Measurements from ENCODE around the gene KCNG3. TPM values are rescaled to one million over a fixed set of nuclear protein-coding genes. Genes with fewer than 3 reads are reported as not detected.

KCNG3 gene
- total RNA-seq, 1 experiment from 2014 or later, result 1.5 TPM

- TF ChIP-seq RAD21 (IDR thresholded peaks at IDR 0.05; ENCODE audit: low read depth), result no peak
- no peak for TF ChIP-seq EZH2 (IDR thresholded peaks at IDR 0.05)
- TF ChIP-seq ZNF274 (IDR thresholded peaks at IDR 0.05; ENCODE audit: low read depth, low read length), result no peak
- no peak for TF ChIP-seq EGR1 (IDR thresholded peaks at IDR 0.05; ENCODE audit: low read depth)
- TF ChIP-seq CEBPB (IDR thresholded peaks at IDR 0.05; ENCODE audit: low read depth), result no peak
- TF ChIP-seq JUND (IDR thresholded peaks at IDR 0.05), result no peak
- TF ChIP-seq YY1 (IDR thresholded peaks at IDR 0.05; ENCODE audit: extremely low read depth, insufficient replicate concordance, low read depth, low read length), result no peak
- no peak for TF ChIP-seq ELF1 (IDR thresholded peaks at IDR 0.05; ENCODE audit: borderline replicate concordance, low read depth)
- H3K4me2 ChIP-seq (ENCODE audit: low read length), result no peak overlapping the region
- H3K4me3 ChIP-seq (replicated peaks in 1 of 2; ENCODE audit: low read depth in 1 of 2, low read length in 2 of 2), result no peak overlapping the region
- no peak overlapping the region for H3K9ac ChIP-seq (ENCODE audit: low read length)
- H3K4me1 ChIP-seq (ENCODE audit: control insufficient read depth in 1 of 2, insufficient read depth in 2 of 2, low read length in 2 of 2), result no peaks in the 10 kb centered on the region
- H3K36me3 ChIP-seq (ENCODE audit: control insufficient read depth in 1 of 2, insufficient read depth in 2 of 2, low read length in 2 of 2), result no peaks in the 10 kb centered on the region
- no peaks in the 10 kb centered on the region for H4K20me1 ChIP-seq (ENCODE audit: insufficient read depth)
- no peak overlapping the region for H3K27ac ChIP-seq (ENCODE audit: low read depth, low read length)
- no peak overlapping the region for H2AFZ ChIP-seq (ENCODE audit: low read depth, low read length, poor library complexity, severe bottlenecking)
- ATAC-seq (no peak), DNase-seq (ENCODE audit: low read depth, low spot score) (no peak)
- H3K79me2 ChIP-seq (ENCODE audit: insufficient read depth, low read length), result no peaks in the 10 kb centered on the region
- H3K9me3 ChIP-seq (ENCODE audit: control insufficient read depth in 1 of 2, insufficient read depth in 1 of 2, low read depth in 1 of 2, low read length in 2 of 2), result peaks cover 0 to 6% of the 10 kb centered on the region in 2 experiments; a peak in 2 of 4 replicates
- no peaks in the 10 kb centered on the region for H3K9me2 ChIP-seq (ENCODE audit: insufficient read depth)
- BruUV-seq (replicated peaks), result no TSS peak
- ChIA-PET CTCF (interaction anchor here (0.8 kb wide), 1 partner anchor 18 kb away, joined by 4 read pairs; no protein-coding TSS in a partner anchor), POLR2A (no interaction called here), RAD21 (ENCODE audit: low non-redundant PET in 1 of 2, low total read pairs in 2 of 2, uncharacterized antibody in 2 of 2, unreplicated experiment in 2 of 2) (no interaction called here)
- intact Hi-C loops (cut with micrococcal nuclease), result no loop called here
- H3K27me3 ChIP-seq (ENCODE audit: insufficient read depth, low read length), result no peaks in the 10 kb centered on the region
Observed at GRCh38 chr2:42404676-42405075, 89.1 kb downstream of the KCNG3 start.

GRCh38 chr2:42401773-42402172 is 92.0 kb downstream of the KCNG3 start:
- Histone ChIP-seq H3K4me3 (replicated peaks in 1 of 2; ENCODE audit: low read depth in 1 of 2, low read length in 2 of 2) (no peak overlapping the region), H2AFZ (ENCODE audit: low read depth, low read length, poor library complexity, severe bottlenecking) (no peak overlapping the region), H3K36me3 (ENCODE audit: control insufficient read depth in 1 of 2, insufficient read depth in 2 of 2, low read length in 2 of 2) (no peaks in the 10 kb centered on the region), H3K9me2 (ENCODE audit: insufficient read depth) (no peaks in the 10 kb centered on the region), H3K27me3 (ENCODE audit: insufficient read depth, low read length) (no peaks in the 10 kb centered on the region), H3K4me1 (ENCODE audit: control insufficient read depth in 1 of 2, insufficient read depth in 2 of 2, low read length in 2 of 2) (no peaks in the 10 kb centered on the region), H3K27ac (ENCODE audit: low read depth, low read length) (no peak overlapping the region), H3K79me2 (ENCODE audit: insufficient read depth, low read length) (no peaks in the 10 kb centered on the region), H3K9me3 (ENCODE audit: control insufficient read depth in 1 of 2, insufficient read depth in 1 of 2, low read depth in 1 of 2, low read length in 2 of 2) (no peaks in the 10 kb centered on the region), H3K4me2 (ENCODE audit: low read length) (no peak overlapping the region), H4K20me1 (ENCODE audit: insufficient read depth) (no peaks in the 10 kb centered on the region), H3K9ac (ENCODE audit: low read length) (no peak overlapping the region)
- intact Hi-C loops (cut with micrococcal nuclease), result no loop called here
- ChIA-PET CTCF (interaction anchor here (1.0 kb wide), 1 partner anchor 16 kb away, joined by 3 read pairs; no protein-coding TSS in a partner anchor), RAD21 (ENCODE audit: low non-redundant PET in 1 of 2, low total read pairs in 2 of 2, uncharacterized antibody in 2 of 2, unreplicated experiment in 2 of 2) (no interaction called here), POLR2A (no interaction called here)
- BruUV-seq (replicated peaks), result no TSS peak
- ATAC-seq (no peak), DNase-seq (ENCODE audit: low read depth, low spot score) (no peak)
- no peak for TF ChIP-seq ELF1 (IDR thresholded peaks at IDR 0.05; ENCODE audit: borderline replicate concordance, low read depth)
- TF ChIP-seq SRF (IDR thresholded peaks at IDR 0.05; ENCODE audit: low read depth), result no peak
- TF ChIP-seq SP1 (IDR thresholded peaks at IDR 0.05; ENCODE audit: low read depth), result no peak
- no peak for TF ChIP-seq CBX3 (IDR thresholded peaks at IDR 0.05; ENCODE audit: low read depth)
- no peak for TF ChIP-seq MAX (IDR thresholded peaks at IDR 0.05)
- no peak for TF ChIP-seq POLR2AphosphoS5 (IDR thresholded peaks at IDR 0.05; ENCODE audit: low read depth, low read length)
- TF ChIP-seq EGR1 (IDR thresholded peaks at IDR 0.05; ENCODE audit: low read depth), result no peak
- TF ChIP-seq RAD21 (IDR thresholded peaks at IDR 0.05; ENCODE audit: low read depth), result no peak
- TF ChIP-seq REST (IDR thresholded peaks at IDR 0.05; ENCODE audit: low read depth), result no peak
- TF ChIP-seq TCF7L2 (IDR thresholded peaks at IDR 0.05; ENCODE audit: borderline replicate concordance, extremely low read depth, insufficient read depth, insufficient read length), result no peak
- TF ChIP-seq ZNF274 (IDR thresholded peaks at IDR 0.05; ENCODE audit: low read depth, low read length), result no peak
- no peak for TF ChIP-seq FOSL1 (IDR thresholded peaks at IDR 0.05; ENCODE audit: low read depth)
- TF ChIP-seq ZFX (IDR thresholded peaks at IDR 0.05), result no peak
- TF ChIP-seq POLR2A (IDR thresholded peaks at IDR 0.05; ENCODE audit: borderline replicate concordance, extremely low read depth, insufficient read depth, insufficient read length), result no peak
- TF ChIP-seq EZH2 (IDR thresholded peaks at IDR 0.05), result no peak

Data from HCT116 (cell line).